Transverse colon (tissue), 3 donors: ENCODE data around the gene GPR78.

ENCODE experiments used
- POLR2A ChIP-seq: fragments of 450-650 bp; IDR thresholded peaks from one replicate; pipeline ENCODE4 v1.6.1; 2016; ENCODE audit warnings: antibody characterized with exemption, mild to moderate bottlenecking, moderate library complexity
- TF ChIP-seq, protein P1 (sequence below), 5 experiments: fragments of 200-600 bp in 3 of 5; fragments of 450-650 bp in 2 of 5; sonication (generic) in 3 of 5; IDR thresholded peaks; 1 replicate in 2 of 5; 2 replicates in 3 of 5; pipeline ENCODE4 v1.5.1; 2016 to 2017; ENCODE audit warnings: antibody characterized with exemption in 5 of 5, inconsistent platforms in 3 of 5, mild to moderate bottlenecking in 2 of 5, moderate library complexity in 1 of 5

DNA sequence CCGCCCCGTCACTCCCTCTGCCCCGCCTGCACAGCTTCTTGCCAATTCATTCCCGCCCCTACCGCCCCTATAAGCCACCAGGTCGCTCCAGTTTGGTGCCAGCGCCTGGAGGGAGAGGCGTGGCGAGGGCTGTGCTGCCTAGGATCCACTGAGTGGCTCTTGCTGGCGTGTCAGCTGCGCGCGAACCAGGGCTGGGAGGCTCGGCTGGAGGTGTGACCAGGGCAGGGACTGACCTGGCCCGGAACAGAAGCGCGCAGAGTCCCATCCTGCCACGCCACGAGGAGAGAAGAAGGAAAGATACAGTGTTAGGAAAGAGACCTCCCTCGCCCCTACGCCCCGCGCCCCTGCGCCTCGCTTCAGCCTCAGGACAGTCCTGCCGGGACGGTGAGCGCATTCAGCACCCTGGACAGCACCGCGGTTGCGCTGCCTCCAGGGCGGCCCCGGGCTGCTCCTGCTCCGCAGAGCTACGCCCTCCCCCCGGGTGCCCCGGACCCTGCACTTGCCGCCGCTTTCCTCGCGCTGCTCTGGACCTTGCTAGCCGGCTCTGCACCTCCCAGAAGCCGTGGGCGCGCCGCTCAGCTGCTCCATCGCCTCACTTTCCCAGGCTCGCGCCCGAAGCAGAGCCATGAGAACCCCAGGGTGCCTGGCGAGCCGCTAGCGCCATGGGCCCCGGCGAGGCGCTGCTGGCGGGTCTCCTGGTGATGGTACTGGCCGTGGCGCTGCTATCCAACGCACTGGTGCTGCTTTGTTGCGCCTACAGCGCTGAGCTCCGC lies at the start of gene GPR78:
- TF ChIP-seq, protein P1, sequence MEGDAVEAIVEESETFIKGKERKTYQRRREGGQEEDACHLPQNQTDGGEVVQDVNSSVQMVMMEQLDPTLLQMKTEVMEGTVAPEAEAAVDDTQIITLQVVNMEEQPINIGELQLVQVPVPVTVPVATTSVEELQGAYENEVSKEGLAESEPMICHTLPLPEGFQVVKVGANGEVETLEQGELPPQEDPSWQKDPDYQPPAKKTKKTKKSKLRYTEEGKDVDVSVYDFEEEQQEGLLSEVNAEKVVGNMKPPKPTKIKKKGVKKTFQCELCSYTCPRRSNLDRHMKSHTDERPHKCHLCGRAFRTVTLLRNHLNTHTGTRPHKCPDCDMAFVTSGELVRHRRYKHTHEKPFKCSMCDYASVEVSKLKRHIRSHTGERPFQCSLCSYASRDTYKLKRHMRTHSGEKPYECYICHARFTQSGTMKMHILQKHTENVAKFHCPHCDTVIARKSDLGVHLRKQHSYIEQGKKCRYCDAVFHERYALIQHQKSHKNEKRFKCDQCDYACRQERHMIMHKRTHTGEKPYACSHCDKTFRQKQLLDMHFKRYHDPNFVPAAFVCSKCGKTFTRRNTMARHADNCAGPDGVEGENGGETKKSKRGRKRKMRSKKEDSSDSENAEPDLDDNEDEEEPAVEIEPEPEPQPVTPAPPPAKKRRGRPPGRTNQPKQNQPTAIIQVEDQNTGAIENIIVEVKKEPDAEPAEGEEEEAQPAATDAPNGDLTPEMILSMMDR (IDR thresholded peaks at IDR 0.05) = no peak
- no peak for TF ChIP-seq POLR2A
